H1 (cell line): ENCODE results near the gene RUNX1. TPM values are rescaled to one million over a fixed set of nuclear protein-coding genes. Genes with fewer than 3 reads are reported as not detected.

Source experiments
- CTCF ChIA-PET: fragments of 300-600 bp; sonication (Branson Sonifier 250); formaldehyde crosslinking; loops from one replicate; lab custom pipeline; 2021; ENCODE audit not compliant: partially characterized antibody; lab: Charles Lee
- POLR2A ChIA-PET: fragments of 300-600 bp; sonication (Branson Sonifier 250); formaldehyde crosslinking; loops from one replicate; lab custom pipeline; 2021; ENCODE audit warnings: inconsistent platforms; ENCODE audit not compliant: partially characterized antibody; lab: Charles Lee
- DNase-seq, 2 experiments: peaks; one replicate each; pipeline versions ENCODE4 v3.0.0 to v3.0.0-alpha.2; 2010 to 2022; ENCODE audit warnings: low spot score in 2 of 2, low read depth in 1 of 2, mixed read lengths in 1 of 2
- FAIRE-seq: peaks from 2 replicates; lab custom pipeline; 2011; peaks lifted over from hg19 to GRCh38; lab: Jason Lieb, UNC
- H2AFZ ChIP-seq: 2 replicates; pipeline ENCODE4 v1.8.1; 2012; ENCODE audit warnings: low read length, inconsistent platforms
- H2AK5ac ChIP-seq: 2 replicates; pipeline ENCODE4 v1.6.1; 2013; ENCODE audit warnings: low read depth, low read length
- H2BK120ac ChIP-seq: replicated peaks from 2 replicates; pipeline ENCODE3; 2013; ENCODE audit warnings: low read depth, low read length, inconsistent platforms
- H2BK12ac ChIP-seq: 2 replicates; pipeline ENCODE4 v1.6.1; 2013; ENCODE audit warnings: low read depth, low read length
- H2BK15ac ChIP-seq: 2 replicates; pipeline ENCODE4 v1.6.1; 2013; ENCODE audit warnings: low read length
- H2BK20ac ChIP-seq: 2 replicates; pipeline ENCODE4 v1.6.1; 2013; ENCODE audit warnings: low read length
- H2BK5ac ChIP-seq: 2 replicates; pipeline ENCODE4 v1.6.1; 2013; ENCODE audit warnings: low read depth, low read length
- H3K14ac ChIP-seq: 2 replicates; pipeline ENCODE4 v1.6.1; 2013; ENCODE audit warnings: inconsistent platforms; ENCODE audit not compliant: insufficient read length
- H3K18ac ChIP-seq: 2 replicates; pipeline ENCODE4 v1.6.1; 2013; ENCODE audit warnings: low read length; ENCODE audit errors: extremely low read depth
- H3K23ac ChIP-seq: 2 replicates; pipeline ENCODE4 v1.6.1; 2013; ENCODE audit warnings: inconsistent platforms; ENCODE audit not compliant: insufficient read length
- H3K23me2 ChIP-seq: 2 replicates; pipeline ENCODE4 v1.6.1; 2013; ENCODE audit warnings: low read depth, low read length
- H3K27ac ChIP-seq: 2 replicates; pipeline ENCODE4 v1.6.1; 2011; ENCODE audit warnings: low read depth, low read length, inconsistent platforms
- H3K27me3 ChIP-seq, 4 experiments: replicated peaks in 1 of 4; 1 replicate in 1 of 4; 2 replicates in 3 of 4; pipeline versions ENCODE4 v1.6.1 to v1.8.1; 2011 to 2013; ENCODE audit warnings: low read length in 3 of 4, mild to moderate bottlenecking in 3 of 4, inconsistent platforms in 2 of 4, mixed read lengths in 2 of 4, moderate library complexity in 1 of 4; ENCODE audit not compliant: control insufficient read depth in 3 of 4, insufficient read depth in 3 of 4; ENCODE audit errors: extremely low read depth in 1 of 4
- H3K36me3 ChIP-seq, 4 experiments: 2 replicates each; pipeline versions ENCODE4 v1.6.1 to v1.8.1; 2011 to 2013; ENCODE audit warnings: mild to moderate bottlenecking in 4 of 4, low read length in 3 of 4, moderate library complexity in 2 of 4, control low read depth in 1 of 4, inconsistent platforms in 1 of 4; ENCODE audit not compliant: insufficient read depth in 4 of 4, control insufficient read depth in 2 of 4
- H3K4ac ChIP-seq: replicated peaks from 2 replicates; pipeline ENCODE3; 2013; ENCODE audit warnings: low read length, low read depth, mixed read lengths, inconsistent platforms; ENCODE audit not compliant: insufficient read length
- H3K4me1 ChIP-seq, 4 experiments: replicated peaks in 1 of 4; 1 replicate in 1 of 4; 2 replicates in 3 of 4; pipeline versions ENCODE4 v1.6.1 to v1.8.1; 2011 to 2013; ENCODE audit warnings: low read length in 3 of 4, inconsistent platforms in 2 of 4, mixed read lengths in 1 of 4; ENCODE audit not compliant: insufficient read depth in 4 of 4, control insufficient read depth in 3 of 4
- H3K4me2 ChIP-seq, 2 experiments: 2 replicates each; pipeline versions ENCODE4 v1.6.1 to v1.8.1; 2011 to 2013; ENCODE audit warnings: low read depth in 2 of 2, low read length in 2 of 2, control low read depth in 1 of 2, inconsistent platforms in 1 of 2, mild to moderate bottlenecking in 1 of 2; ENCODE audit not compliant: insufficient read depth in 1 of 2
- H3K4me3 ChIP-seq, 4 experiments: fragments of 200-600, 300-600 bp in 1 of 4; sonication (generic), shearing (Covaris generic), sonication (Bioruptor Twin) in 1 of 4; 2 replicates each; pipeline versions ENCODE4 v1.5.1 to v1.8.1; 2011 to 2016; ENCODE audit warnings: low read length in 4 of 4, low read depth in 3 of 4, control low read depth in 2 of 4, inconsistent platforms in 2 of 4, mild to moderate bottlenecking in 2 of 4, mixed read lengths in 1 of 4, moderate library complexity in 1 of 4; ENCODE audit not compliant: insufficient read depth in 2 of 4; ENCODE audit errors: extremely low read depth in 1 of 4
- H3K56ac ChIP-seq: replicated peaks from 2 replicates; pipeline ENCODE3; 2013; ENCODE audit warnings: low read depth, mild to moderate bottlenecking, mixed read lengths, low read length, inconsistent platforms; ENCODE audit not compliant: insufficient read length
- H3K79me1 ChIP-seq: 2 replicates; pipeline ENCODE4 v1.6.1; 2013; ENCODE audit warnings: low read depth, low read length, control low read depth
- H3K79me2 ChIP-seq, 2 experiments: 2 replicates each; pipeline versions ENCODE4 v1.6.1 to v1.8.1; 2012 to 2013; ENCODE audit warnings: low read length in 2 of 2, mild to moderate bottlenecking in 2 of 2, inconsistent platforms in 1 of 2; ENCODE audit not compliant: insufficient read depth in 2 of 2, control insufficient read depth in 1 of 2
- H3K9ac ChIP-seq, 4 experiments: replicated peaks in 1 of 4; 1 replicate in 1 of 4; 2 replicates in 3 of 4; pipeline versions ENCODE4 v1.6.1 to v1.8.1; 2011 to 2013; ENCODE audit warnings: low read depth in 3 of 4, low read length in 3 of 4, control low read depth in 2 of 4, mild to moderate bottlenecking in 2 of 4, moderate library complexity in 2 of 4, inconsistent platforms in 1 of 4; ENCODE audit errors: extremely low read depth in 1 of 4
- H3K9me3 ChIP-seq, 2 experiments: 2 replicates each; pipeline versions ENCODE4 v1.6.1 to v1.8.1; 2012 to 2013; ENCODE audit warnings: mild to moderate bottlenecking in 2 of 2, moderate library complexity in 2 of 2, control low read depth in 1 of 2, inconsistent platforms in 1 of 2, low read depth in 1 of 2, low read length in 1 of 2, mixed read lengths in 1 of 2; ENCODE audit not compliant: insufficient read depth in 2 of 2
- H4K20me1 ChIP-seq, 2 experiments: replicated peaks in 1 of 2; 2 replicates each; pipeline versions ENCODE3 to v1.8.1; 2011 to 2013; ENCODE audit warnings: inconsistent platforms in 2 of 2, low read length in 2 of 2, mild to moderate bottlenecking in 1 of 2; ENCODE audit not compliant: insufficient read depth in 2 of 2, control insufficient read depth in 1 of 2
- H4K5ac ChIP-seq: 2 replicates; pipeline ENCODE4 v1.6.1; 2013; ENCODE audit warnings: low read length, low read depth, mixed read lengths, inconsistent platforms; ENCODE audit not compliant: insufficient read length
- H4K8ac ChIP-seq: 2 replicates; pipeline ENCODE4 v1.8.0; 2013; ENCODE audit warnings: mild to moderate bottlenecking, moderate library complexity, low read length, inconsistent platforms; ENCODE audit not compliant: insufficient read depth; ENCODE audit errors: extremely low read depth
- H4K91ac ChIP-seq: replicated peaks from 2 replicates; pipeline ENCODE3; 2013; ENCODE audit warnings: low read length, mixed read lengths, inconsistent platforms; ENCODE audit not compliant: insufficient read length
- CHD2 ChIP-seq: IDR thresholded peaks from 2 replicates; pipeline ENCODE4 v1.6.1; 2012; ENCODE audit warnings: low read length, improper control_type of control experiment
- EGR1 ChIP-seq: IDR thresholded peaks from 2 replicates; pipeline ENCODE4 v1.6.1; 2011; ENCODE audit warnings: low read depth, low read length, borderline replicate concordance
- EP300 ChIP-seq, 2 experiments: IDR thresholded peaks; 1 replicate in 1 of 2; 2 replicates in 1 of 2; pipeline ENCODE4 v1.6.1; 2011 to 2012; ENCODE audit warnings: low read depth in 2 of 2, low read length in 2 of 2, mild to moderate bottlenecking in 2 of 2, borderline replicate concordance in 1 of 2, inconsistent platforms in 1 of 2, moderate library complexity in 1 of 2
- HDAC6 ChIP-seq: IDR thresholded peaks from one replicate; pipeline ENCODE4 v1.7.1; 2012; ENCODE audit warnings: low read depth, mild to moderate bottlenecking, inconsistent platforms, low read length, moderate library complexity
- JUND ChIP-seq: IDR thresholded peaks from 2 replicates; pipeline ENCODE4 v1.6.1; 2011; ENCODE audit warnings: mild to moderate bottlenecking, improper control_type of control experiment, low read length
- KDM5A ChIP-seq: fragments of 200-600 bp; IDR thresholded peaks from 2 replicates; pipeline ENCODE4 v1.7.1; 2012; ENCODE audit warnings: mild to moderate bottlenecking, low read length, inconsistent platforms, mixed read lengths
- POU5F1 ChIP-seq: IDR thresholded peaks from 2 replicates; pipeline ENCODE4 v1.6.1; 2011; ENCODE audit warnings: low read depth, mild to moderate bottlenecking, low read length, moderate library complexity
- SIRT6 ChIP-seq: IDR thresholded peaks from one replicate; pipeline ENCODE4 v1.7.1; 2012; ENCODE audit warnings: low read length, inconsistent platforms
- SP4 ChIP-seq: IDR thresholded peaks from 2 replicates; pipeline ENCODE4 v1.6.1; 2012; ENCODE audit warnings: low read length, inconsistent platforms
- TBP ChIP-seq: IDR thresholded peaks from 2 replicates; pipeline ENCODE4 v1.6.1; 2011; ENCODE audit warnings: low read depth, low read length, improper control_type of control experiment
- WGBS, 2 experiments: shearing (Covaris generic) in 1 of 2; methylation state at CpG; one replicate each; pipeline versions ENCODE4 v1.1.6 to v1.1.7; 2013 to 2015; ENCODE audit warnings: low lambda C conversion rate in 2 of 2, mixed read lengths in 2 of 2, inconsistent platforms in 1 of 2, low coverage in 1 of 2, missing lambda C conversion rate in 1 of 2; ENCODE audit not compliant: insufficient replicate concordance in 2 of 2, insufficient coverage in 1 of 2, insufficient read length in 1 of 2; ENCODE audit errors: extremely low coverage in 1 of 2, missing lambda C conversion rate in 1 of 2; 5-methylcytosine and 5-hydroxymethylcytosine counted together
- polyA plus RNA-seq, 7 experiments: library from polyadenylated mRNA; depleted of rRNA in 3 of 7; stranded (reverse) in 5 of 7; unstranded in 2 of 7; fragments of >200 nt in 5 of 7; fragments of 200-250 nt in 2 of 7; gene quantifications; 1 replicate in 5 of 7; 2 replicates in 1 of 7; 4 replicates in 1 of 7; pipeline versions ENCODE4 v1.2.1 to v1.2.3, GENCODE V29; 2011 to 2013; ENCODE audit warnings: missing spikeins in 2 of 7, mixed read lengths in 2 of 7
- total RNA-seq: library from RNA; stranded (reverse); fragmentation: NEBNext Ultra II Directional; extraction: Animal tissue kit (Norgen Biotek cat#: 25700); gene quantifications from 2 replicates; pipeline ENCODE4 v1.2.1, GENCODE V29; 2021
- TF ChIP-seq, protein P1 (sequence below): IDR thresholded peaks from 2 replicates; pipeline ENCODE4 v1.6.1; 2012; ENCODE audit warnings: inconsistent platforms
- TF ChIP-seq, protein P2 (sequence below): IDR thresholded peaks from 2 replicates; pipeline ENCODE4 v1.6.1; 2011; ENCODE audit warnings: low read depth, mild to moderate bottlenecking, low read length; ENCODE audit not compliant: insufficient read depth
- TF ChIP-seq, protein P3 (sequence below): IDR thresholded peaks from 2 replicates; pipeline ENCODE4 v1.6.1; 2011; ENCODE audit warnings: low read length, improper control_type of control experiment

Gene RUNX1
- total and polyA plus RNA-seq, 2 of the 8 experiments (the other 6 are each of a cell fraction or from before 2014, with no cell fraction given), result 0.20 to 0.60 TPM

DNA sequence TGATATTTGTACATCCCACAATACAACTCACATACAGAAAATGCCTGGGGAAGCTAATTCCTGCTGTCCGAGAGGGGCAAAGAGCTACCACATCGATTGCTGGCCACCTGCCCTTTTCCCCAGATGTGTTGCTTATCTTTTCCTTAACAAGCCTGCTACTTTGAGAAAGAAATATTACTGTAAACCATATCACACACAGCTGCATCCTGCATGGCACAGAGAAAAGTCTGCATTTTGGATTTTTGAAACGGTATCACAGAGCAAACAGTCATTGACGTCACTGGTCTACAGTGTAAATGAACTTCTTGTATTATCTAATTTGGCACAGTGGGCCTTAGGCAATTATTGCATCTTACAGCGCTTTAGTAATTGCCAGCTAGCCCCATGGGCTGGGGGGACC lies 215.6 kb downstream of the RUNX1 start:
- H3K23ac ChIP-seq, result no peak overlapping the region
- H3K4me2 ChIP-seq, result no peak overlapping the region
- 96% methylated on average over 5 of the region's 5 CpGs; no CpG with 5 or more reads in 1 of the 2 experiments for WGBS, 2 experiments
- H3K23me2 ChIP-seq, result no peaks in the 10 kb centered on the region
- H3K14ac ChIP-seq, result no peak overlapping the region
- no peaks in the 10 kb centered on the region for H4K20me1 ChIP-seq
- no peaks in the 10 kb centered on the region for H3K36me3 ChIP-seq
- H2BK15ac ChIP-seq, result no peak overlapping the region
- no peaks in the 10 kb centered on the region for H3K27me3 ChIP-seq
- H3K79me1 ChIP-seq, result no peaks in the 10 kb centered on the region
- H3K79me2 ChIP-seq, result no peaks in the 10 kb centered on the region
- no peak overlapping the region for H3K9ac ChIP-seq
- no peak overlapping the region for H3K18ac ChIP-seq
- no peak overlapping the region for H4K8ac ChIP-seq
- H4K5ac ChIP-seq, result no peak overlapping the region
- H3K4me3 ChIP-seq, result no peak overlapping the region
- H3K27ac ChIP-seq, result no peak overlapping the region
- ChIA-PET CTCF (interaction anchor here (1.0 to 1.6 kb wide), 4 partner anchors 8 to 88 kb away, joined by 3 to 6 read pairs (median 4); no protein-coding TSS in a partner anchor), POLR2A (no interaction called here)
- no peak overlapping the region for H3K56ac ChIP-seq
- H2BK5ac ChIP-seq, result no peak overlapping the region
- H2BK12ac ChIP-seq, result no peak overlapping the region
- H2BK120ac ChIP-seq, result no peak overlapping the region
- no peak for FAIRE-seq
- no peak overlapping the region for H4K91ac ChIP-seq
- no peak overlapping the region for H2BK20ac ChIP-seq
- no peak for DNase-seq
- H2AFZ ChIP-seq, result no peak overlapping the region
- H2AK5ac ChIP-seq, result no peak overlapping the region
- no peaks in the 10 kb centered on the region for H3K9me3 ChIP-seq
- no peak overlapping the region for H3K4ac ChIP-seq
- H3K4me1 ChIP-seq, result peaks cover 7 to 25% (median 13%) of the 10 kb centered on the region in 4 experiments
- TF ChIP-seq EGR1, result no peak
- TF ChIP-seq, protein P1, sequence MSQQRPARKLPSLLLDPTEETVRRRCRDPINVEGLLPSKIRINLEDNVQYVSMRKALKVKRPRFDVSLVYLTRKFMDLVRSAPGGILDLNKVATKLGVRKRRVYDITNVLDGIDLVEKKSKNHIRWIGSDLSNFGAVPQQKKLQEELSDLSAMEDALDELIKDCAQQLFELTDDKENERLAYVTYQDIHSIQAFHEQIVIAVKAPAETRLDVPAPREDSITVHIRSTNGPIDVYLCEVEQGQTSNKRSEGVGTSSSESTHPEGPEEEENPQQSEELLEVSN, result no peak
- TF ChIP-seq CHD2, result no peak
- no peak for TF ChIP-seq POU5F1
- no peak for TF ChIP-seq TBP
- TF ChIP-seq JUND, result no peak
- TF ChIP-seq SIRT6, result no peak
- TF ChIP-seq KDM5A, result no peak
- TF ChIP-seq, protein P2, sequence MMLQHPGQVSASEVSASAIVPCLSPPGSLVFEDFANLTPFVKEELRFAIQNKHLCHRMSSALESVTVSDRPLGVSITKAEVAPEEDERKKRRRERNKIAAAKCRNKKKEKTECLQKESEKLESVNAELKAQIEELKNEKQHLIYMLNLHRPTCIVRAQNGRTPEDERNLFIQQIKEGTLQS, result no peak
- TF ChIP-seq HDAC6, result no peak
- TF ChIP-seq SP4, result no peak
- TF ChIP-seq EP300 (IDR thresholded peaks at IDR 0.05; ENCODE audit: borderline replicate concordance in 1 of 2, low read depth in 2 of 2, low read length in 2 of 2), result no peak
- TF ChIP-seq, protein P3, sequence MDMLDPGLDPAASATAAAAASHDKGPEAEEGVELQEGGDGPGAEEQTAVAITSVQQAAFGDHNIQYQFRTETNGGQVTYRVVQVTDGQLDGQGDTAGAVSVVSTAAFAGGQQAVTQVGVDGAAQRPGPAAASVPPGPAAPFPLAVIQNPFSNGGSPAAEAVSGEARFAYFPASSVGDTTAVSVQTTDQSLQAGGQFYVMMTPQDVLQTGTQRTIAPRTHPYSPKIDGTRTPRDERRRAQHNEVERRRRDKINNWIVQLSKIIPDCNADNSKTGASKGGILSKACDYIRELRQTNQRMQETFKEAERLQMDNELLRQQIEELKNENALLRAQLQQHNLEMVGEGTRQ, result no peak
